ENCODE data around the gene ABCB10.
"Not testable (repeated sequence)": the region's sequence is repeated elsewhere in the genome, so short reads cannot be mapped to it uniquely, and the experiment has no call there.

Gene ABCB10

DNA sequence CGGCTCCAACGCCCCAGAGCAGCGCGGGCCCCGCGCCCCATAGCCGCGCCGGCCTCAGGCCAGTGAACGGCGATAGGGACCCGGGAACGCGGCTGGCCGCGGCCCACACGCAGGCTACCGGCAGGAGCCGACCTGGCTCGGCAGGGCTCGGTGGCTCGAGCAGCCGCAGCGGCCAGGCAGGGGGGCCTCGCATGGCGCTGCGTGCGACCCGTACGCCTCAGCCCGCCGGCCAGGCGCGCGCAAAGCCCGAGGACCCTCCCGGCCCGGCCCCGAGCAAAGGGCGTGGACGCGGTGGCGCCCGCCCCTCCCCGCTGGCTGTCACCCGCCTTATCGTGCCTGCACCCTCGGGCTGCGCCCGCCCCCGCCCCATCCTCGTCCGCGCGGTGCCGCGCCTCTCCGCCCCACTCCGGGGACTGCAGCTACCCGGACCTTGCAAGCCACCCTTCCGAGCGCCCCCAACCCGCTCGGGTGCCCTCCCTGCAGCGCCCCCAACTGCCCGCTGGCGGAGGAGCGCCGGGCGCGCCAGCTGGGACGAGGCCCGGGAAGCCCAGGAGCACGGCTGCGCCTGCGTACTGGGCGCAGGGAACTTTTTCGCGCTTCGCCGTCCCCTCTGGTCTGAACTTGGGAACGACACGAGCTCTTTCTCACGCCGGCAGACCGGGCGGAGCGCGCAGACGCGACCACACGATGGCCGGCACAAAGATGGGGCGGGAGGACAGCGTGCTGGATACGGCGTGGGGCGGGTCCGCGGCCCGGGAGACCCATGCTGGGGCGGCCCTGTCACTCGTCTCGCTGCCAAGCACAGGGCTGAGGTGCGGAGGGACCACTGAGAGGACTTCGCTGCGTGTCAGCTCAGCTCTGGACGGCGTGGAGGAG lies at the start of gene ABCB10:
Gene ABCB10 (minus strand): TSS at position 248 of the 876 bp plus-strand sequence. CDS start 55 bp downstream, at position 193.
- peak; percentile 92 for DNase-seq

DNA sequence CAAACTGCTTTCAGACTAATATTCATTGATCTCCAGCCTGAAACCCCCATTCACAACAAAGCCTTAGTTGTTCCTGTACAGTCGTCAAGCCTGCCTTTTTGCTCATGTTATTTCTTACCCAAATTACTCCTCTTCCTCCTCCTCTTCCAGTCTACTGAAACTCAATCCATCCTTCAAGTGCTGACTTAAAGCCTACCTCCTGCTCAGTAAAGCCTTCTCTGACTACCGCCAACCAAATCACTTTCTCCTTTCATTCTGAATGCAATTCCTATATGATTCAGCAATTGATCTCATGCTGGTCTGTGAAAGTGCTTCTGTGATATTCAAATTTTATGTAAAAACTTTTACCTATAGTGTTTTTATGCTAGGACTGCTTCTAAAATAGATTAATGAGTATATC lies 48.9 kb upstream of the ABCB10 start:
- no peak for DNase-seq

DNA sequence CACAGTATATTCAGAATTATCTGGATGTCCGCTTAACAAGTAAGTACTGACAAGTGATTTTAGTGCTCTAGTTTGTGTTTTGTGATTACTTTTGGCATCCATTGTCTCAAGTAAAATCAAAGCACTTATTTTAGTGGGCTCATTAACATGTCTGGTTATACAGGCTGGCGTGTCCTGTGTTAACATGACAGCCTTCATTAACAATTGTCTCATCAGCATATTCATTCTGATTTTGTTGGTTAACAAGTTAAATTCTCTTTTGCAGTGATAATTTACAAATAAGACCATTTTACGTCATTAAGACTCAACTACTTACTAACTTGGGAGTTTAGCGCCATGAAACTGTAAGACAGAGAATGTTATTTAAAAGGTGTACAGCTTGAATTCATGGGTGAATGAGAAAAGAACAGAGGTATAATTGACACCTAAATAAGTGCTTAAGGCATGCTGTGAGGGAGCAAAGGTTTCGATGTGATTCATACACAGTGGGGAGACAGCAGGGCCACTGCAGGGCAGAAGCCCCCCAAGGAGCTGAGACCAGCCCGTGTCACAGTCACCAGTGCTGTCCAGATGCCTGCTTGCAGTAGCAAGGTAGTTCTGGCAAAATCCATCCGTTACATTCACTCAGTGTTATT lies 45.0 kb upstream of the ABCB10 start:
- DNase-seq: no peak

DNA sequence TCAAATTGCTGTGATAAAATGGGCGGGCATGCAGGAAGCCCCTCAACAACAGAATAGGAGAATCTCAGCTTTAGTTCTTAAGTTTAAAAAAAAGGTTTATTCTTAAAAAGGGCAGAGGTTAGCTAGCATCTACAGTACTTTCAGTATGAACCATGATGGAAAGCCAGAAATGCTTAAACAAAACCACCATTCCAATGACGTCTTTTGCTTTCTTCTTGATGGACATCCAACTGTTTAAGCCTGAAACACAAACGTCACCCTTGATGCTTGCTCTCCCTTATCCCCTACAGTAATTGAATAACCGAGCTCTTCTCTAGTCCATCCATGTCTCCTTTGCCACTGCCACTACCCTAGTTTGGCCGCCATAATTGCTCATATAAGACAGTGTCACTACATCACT lies 41.7 kb upstream of the ABCB10 start:
- no peak for DNase-seq

DNA sequence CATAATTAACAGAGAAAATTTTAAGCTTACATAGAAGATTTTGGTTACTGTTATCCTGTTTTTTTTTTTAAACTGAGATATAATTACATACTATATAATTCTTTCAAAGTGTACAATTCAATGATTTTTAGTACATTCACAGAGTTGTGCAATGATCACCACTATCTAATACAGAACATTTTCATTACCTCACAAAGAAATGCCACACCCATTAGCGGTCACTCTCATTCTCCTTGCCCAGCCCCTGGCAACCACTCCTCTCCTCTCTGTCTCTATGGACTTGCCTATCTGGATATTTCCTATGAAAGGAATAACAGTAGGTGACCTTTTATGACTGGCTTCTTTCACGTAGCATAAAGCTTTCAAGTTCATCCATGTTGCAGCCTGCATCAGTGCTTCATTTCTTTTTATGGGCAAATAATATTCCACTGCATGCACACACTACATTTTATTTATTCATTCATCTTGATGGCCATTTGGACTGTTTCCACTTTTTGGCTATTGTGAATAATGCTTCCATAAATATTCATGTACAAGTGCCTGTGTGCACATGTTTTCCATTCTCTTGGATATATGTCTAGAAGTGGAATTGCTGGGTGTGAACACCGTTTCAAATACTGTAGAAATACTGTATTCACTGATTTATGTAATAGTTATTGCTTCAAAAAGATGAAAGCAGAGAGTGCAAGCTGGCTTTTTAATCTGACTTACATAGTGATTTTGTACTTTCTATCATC lies 40.9 kb upstream of the ABCB10 start:
- DNase-seq: no peak

DNA sequence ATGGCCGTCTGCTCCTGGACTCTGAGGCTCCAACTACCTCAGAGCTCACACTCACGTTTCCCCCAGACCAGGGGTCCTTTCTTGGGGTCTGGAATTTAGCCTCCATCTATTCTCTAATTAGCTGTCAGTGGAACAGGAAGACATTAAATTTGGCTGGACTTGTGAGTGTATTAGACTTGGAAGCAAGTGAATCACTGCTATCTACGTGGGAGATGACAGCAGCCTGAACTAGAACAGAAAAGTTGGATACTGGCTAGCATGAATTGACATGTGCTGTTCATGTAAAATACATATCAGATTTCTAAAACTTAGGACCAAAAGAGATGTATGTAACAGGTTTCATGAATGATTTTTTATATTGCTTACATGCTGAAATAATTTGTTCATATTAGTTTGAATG lies 39.4 kb upstream of the ABCB10 start:
- no peak for DNase-seq

DNA sequence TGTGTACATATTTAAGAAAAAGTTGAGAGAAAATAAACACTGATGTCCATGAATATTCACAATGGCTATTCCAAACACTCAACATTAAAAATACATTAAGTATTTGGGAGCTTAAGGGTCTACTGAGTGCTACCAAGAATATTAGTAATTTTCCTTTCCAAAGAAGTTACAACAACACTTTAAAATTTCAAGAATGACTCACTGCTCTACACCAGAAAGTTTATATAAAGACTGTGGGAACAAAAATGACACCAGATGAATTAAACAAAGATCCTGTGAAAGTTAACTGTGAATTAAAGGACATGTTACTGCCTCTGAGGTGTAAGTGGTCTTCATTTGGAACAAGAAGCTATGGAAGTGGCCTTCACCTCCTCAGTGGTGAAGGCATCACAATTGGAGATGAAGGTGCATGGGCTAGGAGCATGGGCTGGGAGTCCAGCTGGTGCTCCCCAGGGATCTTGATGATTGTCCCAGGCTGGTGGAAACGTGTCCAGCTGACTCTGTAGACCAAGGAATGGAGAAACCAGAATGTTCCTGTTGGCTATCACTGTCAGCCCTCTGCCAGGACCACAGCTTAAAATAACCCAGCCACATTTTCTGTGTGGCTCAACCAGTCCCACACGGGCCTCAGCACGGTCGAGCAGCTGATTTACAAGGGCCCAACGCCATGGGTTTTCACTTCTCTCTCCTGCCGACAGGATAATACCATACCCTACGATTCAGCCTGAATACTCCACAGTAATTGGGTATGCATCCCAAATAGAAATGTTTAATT lies 38.6 kb upstream of the ABCB10 start:
- no peak for DNase-seq

DNA sequence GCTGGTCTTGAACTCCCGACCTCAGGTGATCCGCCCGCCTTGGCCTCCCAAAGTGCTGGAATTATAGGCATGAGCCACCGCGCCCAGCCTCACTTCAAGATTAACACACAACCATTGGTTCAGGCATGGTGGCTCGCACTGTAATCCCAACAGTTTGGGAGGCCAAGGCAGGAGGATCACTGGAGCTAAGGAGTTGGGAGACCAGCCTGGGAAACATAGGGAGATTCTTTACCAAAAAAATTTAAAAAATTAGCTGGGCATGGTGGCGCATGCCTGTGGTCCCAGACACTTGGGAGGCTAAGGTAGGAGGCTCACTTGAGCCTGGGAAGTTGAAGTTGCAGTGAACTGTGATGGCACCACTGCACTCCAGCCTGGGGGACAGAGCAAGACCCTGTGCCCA lies 37.4 kb upstream of the ABCB10 start:
- DNase-seq: not testable (repeated sequence)

DNA sequence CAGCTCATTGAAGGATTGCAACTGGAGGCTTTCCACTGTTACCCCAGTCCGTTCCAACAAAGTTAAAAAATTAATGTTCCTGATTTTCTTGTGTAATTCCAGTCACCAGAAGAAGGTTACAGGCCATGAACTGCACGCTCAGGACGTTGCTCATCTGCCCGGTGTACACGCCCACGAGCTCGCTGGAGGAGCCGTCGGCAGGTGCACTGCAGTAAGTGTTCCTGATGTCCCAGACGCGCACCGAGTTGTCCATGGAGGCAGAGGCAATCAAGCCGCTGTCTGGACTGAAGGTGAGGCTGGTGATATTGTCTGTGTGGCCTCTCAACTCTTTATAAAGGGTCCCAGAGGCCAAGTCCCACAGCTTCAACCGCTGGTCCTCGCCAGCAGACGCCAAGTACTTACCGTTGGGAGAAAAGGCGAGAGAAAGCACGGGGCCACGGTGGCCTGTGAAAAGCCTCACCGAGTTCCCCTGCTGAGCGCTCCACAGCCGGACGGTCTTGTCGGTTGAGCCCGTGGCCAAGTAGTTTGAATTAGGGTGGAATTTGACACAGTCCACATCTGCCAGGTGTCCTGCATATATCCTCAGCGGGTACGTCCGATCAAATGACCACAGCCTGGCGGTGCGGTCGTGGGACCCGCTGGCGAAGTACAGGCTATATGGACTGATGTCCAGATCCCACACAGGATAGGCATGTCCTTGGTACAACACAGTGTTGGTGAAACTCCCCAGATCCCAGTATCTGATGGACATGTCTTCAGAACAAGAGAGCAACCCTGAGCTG lies 35.9 kb upstream of the ABCB10 start:
- DNase-seq: no peak

DNA sequence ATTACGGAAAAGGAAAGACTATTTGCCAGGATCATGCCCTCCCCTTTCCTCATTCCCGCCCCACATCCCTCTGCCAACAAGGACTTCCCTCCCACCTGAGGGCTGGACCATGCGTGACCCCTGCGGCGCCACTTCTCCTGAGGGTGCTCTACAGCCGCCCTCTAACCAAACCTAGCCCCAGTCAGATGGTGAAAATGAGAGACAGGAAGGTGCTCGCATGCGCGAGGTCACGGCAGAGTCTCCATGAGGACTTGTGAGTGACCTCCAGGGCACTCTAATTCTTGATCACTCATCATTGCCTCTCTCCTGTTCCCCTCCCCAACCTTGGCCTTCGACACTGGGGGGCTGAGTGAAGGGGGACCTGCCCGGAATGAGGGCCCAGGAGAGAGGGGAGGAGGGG lies 35.3 kb upstream of the ABCB10 start:
- DNase-seq: no peak

DNA sequence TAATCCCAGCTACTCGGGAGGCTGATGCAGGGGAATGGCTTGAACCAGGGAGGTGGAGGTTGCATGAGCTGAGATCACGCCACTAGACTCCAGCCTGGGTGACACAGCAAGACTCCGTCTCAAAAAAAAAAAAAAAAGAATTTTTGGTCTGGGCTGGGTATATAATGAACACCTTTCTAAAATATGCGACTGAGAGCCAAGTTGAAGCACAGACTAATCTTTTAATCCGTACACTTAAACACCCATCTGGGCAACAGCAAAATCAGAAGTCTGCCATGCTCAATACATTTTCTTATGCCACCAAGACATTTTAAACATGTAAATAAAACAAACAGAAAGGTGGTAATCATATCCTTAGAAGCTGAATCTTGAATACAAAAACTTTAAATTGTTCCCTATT lies 31.6 kb upstream of the ABCB10 start:
- no peak for DNase-seq

DNA sequence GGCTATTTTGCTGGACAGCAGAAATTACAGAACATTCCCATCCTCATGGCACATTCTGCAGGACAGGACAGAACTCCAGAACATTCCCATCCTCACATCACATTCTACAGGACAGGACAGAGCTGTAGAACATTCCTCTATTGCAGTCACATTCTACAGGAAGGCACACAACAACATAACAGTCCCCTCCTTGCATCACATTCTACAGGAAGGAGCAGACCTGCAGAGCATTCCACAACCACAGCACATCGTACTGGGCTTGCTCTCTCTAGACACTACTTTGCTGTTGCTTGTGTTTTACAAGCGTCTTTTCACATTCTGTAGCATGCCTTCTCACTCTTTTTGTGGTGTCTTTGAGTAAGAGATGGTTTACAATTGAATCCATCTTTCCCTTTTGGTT lies 26.8 kb upstream of the ABCB10 start:
- DNase-seq: no peak

DNA sequence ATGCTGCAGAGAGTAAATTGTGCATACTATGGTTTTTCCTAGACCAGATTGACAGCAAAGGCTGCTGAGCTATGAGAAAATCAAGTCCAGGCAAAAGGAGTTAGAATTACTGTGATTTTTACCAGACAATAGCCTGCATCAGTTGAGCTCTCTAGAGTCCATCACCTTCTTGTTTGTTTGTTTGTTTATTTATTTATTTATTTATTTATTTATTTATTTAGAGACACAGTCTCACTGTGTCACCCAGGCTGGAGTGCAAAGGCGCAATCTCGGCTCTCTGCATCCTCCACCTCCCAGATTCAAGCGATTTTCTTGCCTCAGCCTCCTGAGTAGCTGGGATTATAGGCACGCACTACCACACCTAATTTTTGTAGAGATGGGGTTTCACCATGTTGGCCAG lies 24.2 kb upstream of the ABCB10 start:
- no peak for DNase-seq

DNA sequence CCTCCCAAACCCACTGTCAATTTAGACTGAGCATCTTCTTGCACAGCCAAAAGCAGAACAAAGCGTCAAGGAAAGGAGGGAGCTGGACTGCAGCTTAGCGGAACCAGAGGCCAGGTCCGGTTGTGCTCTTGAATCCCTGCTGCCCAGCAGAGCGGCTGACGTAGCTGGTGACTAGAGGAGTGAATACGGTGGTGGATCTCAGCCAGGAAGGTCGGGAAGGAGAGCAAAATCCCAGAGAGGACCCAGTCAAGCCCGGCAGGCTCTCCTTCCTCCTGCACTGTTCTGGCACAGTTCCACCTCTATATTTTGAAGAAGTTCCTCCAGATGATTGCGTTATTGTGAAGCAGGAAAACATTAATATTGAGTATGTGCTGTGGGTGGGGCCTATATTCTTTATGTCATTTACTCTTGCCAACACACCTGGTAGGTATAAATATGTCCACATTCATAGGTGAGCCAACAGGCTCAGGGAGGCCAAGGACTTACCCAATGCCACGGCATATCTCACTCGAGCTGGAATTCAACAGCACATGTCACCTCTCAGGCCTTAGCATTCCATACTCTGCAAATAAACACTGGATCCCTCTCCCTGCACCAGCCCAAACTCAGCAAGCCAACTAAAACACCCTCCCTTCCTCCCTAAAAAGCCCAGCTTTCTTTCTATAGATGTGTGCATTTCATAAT lies 23.6 kb upstream of the ABCB10 start:
- no peak for DNase-seq

DNA sequence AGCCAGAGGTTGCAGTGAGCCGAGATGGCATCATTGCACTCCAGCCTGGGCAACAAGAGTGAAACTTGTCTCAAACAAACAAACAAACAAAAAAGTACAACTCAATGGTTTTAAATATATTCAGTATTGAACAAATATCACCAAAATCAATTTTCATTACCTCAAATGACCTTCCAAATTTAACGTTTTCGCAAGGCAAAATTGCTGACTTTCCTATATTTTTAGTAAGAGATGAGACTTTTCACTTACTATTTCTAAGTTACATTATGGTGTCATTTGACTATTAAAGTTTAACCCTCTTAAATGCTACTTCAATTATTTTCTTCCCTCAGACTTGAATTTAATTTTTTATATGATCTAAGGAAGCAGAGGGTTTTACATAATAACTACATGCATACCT lies 23.0 kb upstream of the ABCB10 start:
- DNase-seq: no peak

DNA sequence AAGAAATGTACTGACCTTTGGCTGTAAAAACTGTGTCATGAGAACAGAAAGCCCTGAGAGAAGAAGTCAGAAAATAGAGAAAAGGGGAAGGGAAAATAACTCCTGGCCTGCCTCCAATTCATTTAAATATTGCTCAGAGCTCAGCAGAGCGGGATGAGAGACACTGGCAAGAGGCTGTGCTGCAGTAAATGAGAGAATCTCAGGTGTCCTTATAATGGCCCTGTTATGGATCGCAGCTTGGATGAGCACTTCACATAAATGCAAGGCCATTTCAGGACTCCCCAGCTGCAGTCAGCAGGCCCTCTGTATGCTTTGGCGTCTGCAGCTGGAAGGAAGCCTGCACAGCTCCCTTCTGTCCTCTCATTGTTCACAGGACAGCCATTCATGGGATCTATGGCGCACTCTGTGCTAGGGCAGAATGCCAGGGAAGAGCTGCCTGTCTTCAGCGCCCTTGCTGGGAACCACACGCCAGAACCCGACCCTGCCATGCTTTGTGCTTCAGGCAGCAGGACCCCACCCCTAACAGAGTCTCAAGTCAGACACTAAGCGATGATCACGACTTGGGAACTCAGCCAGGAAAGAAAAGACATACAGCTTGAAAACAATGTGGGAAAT lies 20.7 kb upstream of the ABCB10 start:
- DNase-seq: no peak

DNA sequence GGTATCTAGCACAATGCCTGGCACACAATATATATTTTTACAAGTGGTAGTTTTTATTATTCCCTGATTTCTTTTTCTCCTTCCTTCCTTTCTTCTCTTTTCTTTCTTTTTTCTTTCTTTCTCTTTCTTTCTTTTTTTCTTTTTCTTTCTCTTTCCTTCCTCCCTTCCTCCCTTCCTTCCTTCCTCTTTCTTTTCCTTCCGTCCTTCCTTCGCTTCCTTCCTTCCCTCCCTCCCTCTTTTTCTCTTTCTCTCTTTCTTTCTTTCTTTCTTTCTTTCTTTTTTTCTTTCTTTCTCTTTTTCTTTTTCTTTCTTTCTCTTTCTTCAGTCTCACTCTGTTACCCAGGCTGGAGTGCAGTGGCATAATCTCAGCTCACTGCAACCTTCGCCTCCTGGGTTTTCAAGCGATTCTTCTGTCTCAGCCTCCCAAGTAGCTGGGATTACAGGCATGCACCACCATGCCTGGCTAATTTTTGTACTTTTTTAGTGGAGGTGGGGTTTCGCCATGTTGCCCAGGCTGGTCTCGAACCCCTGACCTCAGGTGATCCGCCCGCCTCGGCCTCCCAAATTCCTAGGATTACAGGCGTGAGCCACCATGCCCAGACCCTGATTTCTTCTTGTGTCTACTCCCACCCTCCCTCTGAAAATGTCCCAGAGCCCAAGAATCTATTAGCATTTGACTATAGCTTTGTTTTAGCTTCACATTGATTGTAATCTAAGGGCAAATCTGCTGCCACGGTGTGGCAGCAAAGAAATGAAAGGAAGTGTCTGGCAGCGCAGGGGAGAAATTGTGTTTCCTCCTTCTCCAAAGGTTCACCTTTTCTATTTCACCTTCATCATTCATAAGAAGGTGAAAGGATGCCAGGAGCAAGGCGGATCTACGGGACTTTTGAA lies 19.9 kb upstream of the ABCB10 start:
- no peak for DNase-seq

DNA sequence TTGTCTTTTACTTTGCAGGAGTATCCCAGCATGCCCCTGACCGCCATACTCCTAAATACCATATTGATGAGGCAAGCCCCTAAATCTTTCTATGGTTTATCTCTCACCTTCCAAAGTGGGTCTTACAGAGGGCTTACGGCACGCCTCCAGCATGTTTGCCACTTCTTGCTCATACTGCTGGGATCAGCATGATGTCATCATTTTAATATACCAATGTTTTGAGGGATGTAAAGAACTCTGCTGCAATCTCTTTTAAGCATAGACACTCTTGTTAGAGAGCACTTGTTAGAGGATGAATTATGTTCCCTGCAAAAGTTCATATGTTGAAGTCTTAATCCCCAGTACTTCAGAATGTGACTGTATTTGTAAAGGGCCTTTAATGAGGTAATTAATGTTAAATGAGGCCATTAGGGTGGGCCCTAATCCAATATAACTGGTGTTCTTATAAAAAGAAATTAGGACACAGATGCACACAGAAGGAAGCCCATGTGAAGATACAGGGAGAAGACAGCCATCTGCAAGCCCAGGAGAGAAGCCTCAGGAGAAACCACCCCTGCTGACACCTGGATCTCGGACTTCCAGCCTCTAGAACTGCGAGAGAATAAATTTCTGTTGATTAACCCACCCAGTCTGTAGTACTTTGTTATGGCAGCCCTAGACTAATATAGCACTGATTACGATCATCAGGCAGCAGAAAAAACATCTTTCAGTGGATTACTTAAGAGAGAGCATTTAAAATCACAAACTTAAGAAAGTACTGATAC lies 16.4 kb upstream of the ABCB10 start:
- DNase-seq: no peak

DNA sequence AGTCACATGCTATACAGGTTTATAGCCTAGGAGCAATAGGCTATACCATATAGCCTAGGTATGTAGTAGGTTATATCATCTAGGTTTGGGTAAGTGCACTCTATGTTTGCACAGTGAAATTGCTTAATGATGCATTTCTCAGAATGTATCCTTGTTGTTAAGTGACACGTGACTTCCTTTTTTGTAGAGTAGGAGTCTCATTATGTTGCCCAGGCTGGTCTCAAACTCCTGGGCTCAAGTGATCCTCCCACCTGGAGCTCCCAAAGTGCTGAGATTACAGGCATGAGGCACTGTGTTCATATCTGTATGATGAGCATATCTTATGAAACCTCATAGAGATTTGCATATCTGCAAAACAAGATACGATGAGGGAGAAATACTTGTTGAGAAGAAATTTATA lies 13.8 kb upstream of the ABCB10 start:
- DNase-seq: no peak

Data from CD4-positive, alpha-beta T cell treated with Interleukin-17A for 1 hour (primary cell).